Naive thymus-derived CD4-positive, alpha-beta T cell (primary cell): ENCODE measurements around the gene RABGAP1. TPM values are rescaled to one million over a fixed set of nuclear protein-coding genes. Genes with fewer than 3 reads are reported as not detected.

Source experiments
- ATAC-seq: fragments of 150-1000 bp; cut with Tn5 transposase; 2 replicates; pipeline ENCODE4 v1.10.0; 2021; ENCODE audit warnings: mild to moderate bottlenecking, moderate library complexity
- CTCF ChIA-PET: fragments of 350-600 bp; sonication (Branson Sonifier 250); formaldehyde crosslinking; loops from one replicate; lab custom pipeline; 2021; ENCODE audit warnings: antibody characterized with exemption; lab: Charles Lee
- POLR2A ChIA-PET: fragments of 350-600 bp; sonication (Branson Sonifier 250); formaldehyde crosslinking; loops from one replicate; lab custom pipeline; 2021; ENCODE audit warnings: antibody characterized with exemption, inconsistent platforms; lab: Charles Lee
- DNase-seq, 9 donors: peaks; one replicate each; pipeline versions ENCODE4 v3.0.0 to v3.0.0-alpha.2; 2020 to 2022; ENCODE audit warnings: mixed read lengths in 1 of 9
- H3K27ac ChIP-seq: one replicate; pipeline ENCODE4 v1.7.0; 2013; ENCODE audit warnings: mild to moderate bottlenecking, low read depth, low read length, moderate library complexity
- H3K27me3 ChIP-seq, 2 donors: one replicate each; pipeline ENCODE4 v1.7.0; 2013; ENCODE audit warnings: low read length in 2 of 2, mild to moderate bottlenecking in 2 of 2, moderate library complexity in 2 of 2; ENCODE audit not compliant: control insufficient read depth in 2 of 2, insufficient read depth in 2 of 2
- H3K36me3 ChIP-seq, 3 experiments: 1 replicate in 2 of 3; 2 replicates in 1 of 3; pipeline ENCODE4 v1.7.0; 2013; ENCODE audit warnings: low read length in 3 of 3, mild to moderate bottlenecking in 3 of 3, moderate library complexity in 1 of 3; ENCODE audit not compliant: insufficient read depth in 3 of 3, control insufficient read depth in 2 of 3
- H3K4me1 ChIP-seq, 2 donors: one replicate each; pipeline ENCODE4 v1.7.0; 2013; ENCODE audit warnings: low read length in 2 of 2, mild to moderate bottlenecking in 2 of 2, moderate library complexity in 1 of 2; ENCODE audit not compliant: control insufficient read depth in 2 of 2, insufficient read depth in 2 of 2
- H3K4me3 ChIP-seq: 2 replicates; pipeline ENCODE4 v1.7.0; 2013; ENCODE audit warnings: mild to moderate bottlenecking, low read length
- H3K9me3 ChIP-seq, 3 experiments: 1 replicate in 2 of 3; 2 replicates in 1 of 3; pipeline ENCODE4 v1.7.0; 2013; ENCODE audit warnings: low read length in 3 of 3; ENCODE audit not compliant: control insufficient read depth in 2 of 3
- H3K27ac Mint-ChIP-seq, 9 donors: one replicate each; pipeline ENCODE4 v1.8.0; 2020 to 2022; ENCODE audit warnings: mixed read lengths in 9 of 9, mild to moderate bottlenecking in 8 of 9, moderate library complexity in 5 of 9, inconsistent platforms in 2 of 9
- H3K27me3 Mint-ChIP-seq, 5 donors: one replicate each; pipeline ENCODE4 v1.8.0; 2021 to 2022; ENCODE audit warnings: mixed read lengths in 5 of 5, mild to moderate bottlenecking in 1 of 5
- H3K36me3 Mint-ChIP-seq, 5 donors: one replicate each; pipeline ENCODE4 v1.8.0; 2020 to 2022; ENCODE audit warnings: mixed read lengths in 5 of 5, mild to moderate bottlenecking in 3 of 5, inconsistent platforms in 1 of 5
- H3K4me1 Mint-ChIP-seq, 7 donors: one replicate each; pipeline ENCODE4 v1.8.0; 2020 to 2022; ENCODE audit warnings: mixed read lengths in 7 of 7, mild to moderate bottlenecking in 3 of 7, inconsistent platforms in 1 of 7
- H3K4me3 Mint-ChIP-seq, 10 donors: one replicate each; pipeline ENCODE4 v1.8.0; 2020 to 2022; ENCODE audit warnings: mild to moderate bottlenecking in 10 of 10, mixed read lengths in 10 of 10, moderate library complexity in 6 of 10, inconsistent platforms in 2 of 10
- H3K9me3 Mint-ChIP-seq, 11 donors: one replicate each; pipeline ENCODE4 v1.8.0; 2020 to 2022; ENCODE audit warnings: mixed read lengths in 11 of 11, mild to moderate bottlenecking in 4 of 11, inconsistent platforms in 1 of 11, moderate library complexity in 1 of 11
- intact Hi-C, 2 donors: fragments of 100-400 bp; cut with micrococcal nuclease; formaldehyde crosslinking; loops; one replicate each; pipeline ENCODE4 v1.15.1; 2023
- polyA plus RNA-seq, 2 donors: library from polyadenylated mRNA; unstranded; fragments of 300-500 nt; fragmentation: Illumina TruSeq; gene quantifications; one replicate each; pipeline ENCODE4 v1.2.3, GENCODE V29; 2021
- total RNA-seq, 6 experiments: library from RNA in 5 of 6; stranded (reverse) in 5 of 6; gene quantifications; 1 replicate in 5 of 6; 2 replicates in 1 of 6; pipeline ENCODE4 v1.2.3 and lab custom pipeline; 2021 to 2026

RABGAP1 gene
- total and polyA plus RNA-seq, 7 experiments from 2014 or later: 25.5 to 45.7 (median 34.1) TPM

- H3K9me3 ChIP-seq: no peaks in the 10 kb centered on the region
- H3K27ac ChIP-seq: no peak overlapping the region
- H3K36me3 ChIP-seq: peaks cover 0 to 70% (median 4%) of the 10 kb centered on the region in 3 experiments
- Mint-ChIP-seq H3K4me1 (peaks cover 0 to 4% (median 0%) of the 10 kb centered on the region in 7 donors), H3K27ac (no peak overlapping the region), H3K9me3 (no peaks in the 10 kb centered on the region), H3K27me3 (no peaks in the 10 kb centered on the region), H3K4me3 (no peak overlapping the region), H3K36me3 (peaks cover 5 to 48% (median 16%) of the 10 kb centered on the region in 5 donors)
- POLR2A ChIA-PET: no interaction called here
- H3K27me3 ChIP-seq: no peaks in the 10 kb centered on the region
- H3K4me3 ChIP-seq: no peak overlapping the region
- H3K4me1 ChIP-seq: no peaks in the 10 kb centered on the region
- intact Hi-C loops: no loop called here
- ATAC-seq: no peak
- DNase-seq: no peak
- CTCF ChIA-PET: interaction anchor here (0.9 kb wide), 1 partner anchor 259 kb away, joined by 3 read pairs; no protein-coding TSS in a partner anchor
These were observed 149.5 kb downstream of the RABGAP1 start for GRCh38 chr9:123090198-123090896.

GRCh38 chr9:123090956-123091355 lies 150.1 kb downstream of the RABGAP1 start:
- Histone ChIP-seq H3K4me1 (no peaks in the 10 kb centered on the region), H3K36me3 (peaks cover 0 to 72% (median 4%) of the 10 kb centered on the region in 3 experiments), H3K27ac (no peak overlapping the region), H3K27me3 (no peaks in the 10 kb centered on the region), H3K4me3 (no peak overlapping the region), H3K9me3 (no peaks in the 10 kb centered on the region)
- no peak for ATAC-seq
- Mint-ChIP-seq H3K9me3 (no peaks in the 10 kb centered on the region), H3K4me3 (no peak overlapping the region), H3K27ac (peak overlapping the region in 1 of 9 donors; percentile 22), H3K4me1 (peaks cover 0 to 2% (median 0%) of the 10 kb centered on the region in 7 donors), H3K36me3 (peaks cover 5 to 50% (median 16%) of the 10 kb centered on the region in 5 donors), H3K27me3 (no peaks in the 10 kb centered on the region)
- intact Hi-C loops: no loop called here
- POLR2A ChIA-PET: no interaction called here
- no peak for DNase-seq
- CTCF ChIA-PET: no interaction called here

- H3K27me3 Mint-ChIP-seq: no peaks in the 10 kb centered on the region
- Histone ChIP-seq H3K4me1 (no peaks in the 10 kb centered on the region), H3K27me3 (no peaks in the 10 kb centered on the region), H3K9me3 (no peaks in the 10 kb centered on the region), H3K27ac (no peak overlapping the region), H3K4me3 (no peak overlapping the region), H3K36me3 (peaks cover 0 to 74% (median 4%) of the 10 kb centered on the region in 3 experiments)
- intact Hi-C loops: no loop called here
- H3K4me3 Mint-ChIP-seq: no peak overlapping the region
- no peaks in the 10 kb centered on the region for H3K9me3 Mint-ChIP-seq
- CTCF ChIA-PET: no interaction called here
- H3K27ac Mint-ChIP-seq: peak overlapping the region in 1 of 9 donors; percentile 26
- no peaks in the 10 kb centered on the region for H3K4me1 Mint-ChIP-seq
- peaks cover 5 to 54% (median 16%) of the 10 kb centered on the region in 5 donors for H3K36me3 Mint-ChIP-seq
- POLR2A ChIA-PET: no interaction called here
- DNase-seq: no peak
- no peak for ATAC-seq
These were observed 150.6 kb downstream of the RABGAP1 start for GRCh38 chr9:123091459-123091858.

- intact Hi-C loops: no loop called here
- ChIA-PET POLR2A (no interaction called here), CTCF (interaction anchor here (1.3 kb wide), 1 partner anchor 257 kb away, joined by 3 read pairs; no protein-coding TSS in a partner anchor)
- H3K4me1 Mint-ChIP-seq: no peaks in the 10 kb centered on the region
- H3K36me3 Mint-ChIP-seq: peaks cover 5 to 70% (median 16%) of the 10 kb centered on the region in 5 donors
- DNase-seq (no peak), ATAC-seq (no peak)
- H3K27ac Mint-ChIP-seq: peak overlapping the region in 3 of 9 donors; percentile 22 to 62 (median 28)
- H3K9me3 ChIP-seq: no peaks in the 10 kb centered on the region
- peaks cover 4 to 80% (median 13%) of the 10 kb centered on the region in 3 experiments for H3K36me3 ChIP-seq
- H3K4me3 ChIP-seq: no peak overlapping the region
- H3K27me3 ChIP-seq: no peaks in the 10 kb centered on the region
- no peaks in the 10 kb centered on the region for H3K4me1 ChIP-seq
- H3K27ac ChIP-seq: no peak overlapping the region
- no peaks in the 10 kb centered on the region for H3K9me3 Mint-ChIP-seq
- no peak overlapping the region for H3K4me3 Mint-ChIP-seq
- H3K27me3 Mint-ChIP-seq: no peaks in the 10 kb centered on the region
These were observed 152.3 kb downstream of the RABGAP1 start for GRCh38 chr9:123093141-123093540.

GRCh38 chr9:123096987-123097386 lies 156.2 kb downstream of the RABGAP1 start:
- no peak overlapping the region for H3K4me3 Mint-ChIP-seq
- CTCF ChIA-PET: no interaction called here
- no peaks in the 10 kb centered on the region for H3K27me3 Mint-ChIP-seq
- Histone ChIP-seq H3K27ac (no peak overlapping the region), H3K4me1 (no peaks in the 10 kb centered on the region), H3K9me3 (no peaks in the 10 kb centered on the region), H3K36me3 (peaks cover 4 to 67% (median 29%) of the 10 kb centered on the region in 3 experiments), H3K27me3 (no peaks in the 10 kb centered on the region), H3K4me3 (no peak overlapping the region)
- ATAC-seq (no peak), DNase-seq (no peak)
- peak overlapping the region in 2 of 9 donors; percentile 70 for H3K27ac Mint-ChIP-seq
- intact Hi-C loops: no loop called here
- H3K36me3 Mint-ChIP-seq: peaks cover 0 to 55% (median 15%) of the 10 kb centered on the region in 5 donors
- POLR2A ChIA-PET: no interaction called here
- no peaks in the 10 kb centered on the region for H3K4me1 Mint-ChIP-seq
- no peaks in the 10 kb centered on the region for H3K9me3 Mint-ChIP-seq

GRCh38 chr9:123097430-123098095 lies 156.7 kb downstream of the RABGAP1 start:
- POLR2A ChIA-PET: no interaction called here
- Histone ChIP-seq H3K4me1 (no peaks in the 10 kb centered on the region), H3K36me3 (peaks cover 4 to 63% (median 29%) of the 10 kb centered on the region in 3 experiments), H3K27me3 (no peaks in the 10 kb centered on the region), H3K27ac (no peak overlapping the region), H3K9me3 (no peaks in the 10 kb centered on the region), H3K4me3 (no peak overlapping the region)
- DNase-seq: no peak
- no peaks in the 10 kb centered on the region for H3K9me3 Mint-ChIP-seq
- H3K36me3 Mint-ChIP-seq: peaks cover 0 to 50% (median 11%) of the 10 kb centered on the region in 5 donors
- H3K4me1 Mint-ChIP-seq: no peaks in the 10 kb centered on the region
- no peak for ATAC-seq
- H3K27me3 Mint-ChIP-seq: no peaks in the 10 kb centered on the region
- intact Hi-C loops: no loop called here
- H3K4me3 Mint-ChIP-seq: no peak overlapping the region
- peak overlapping the region in 2 of 9 donors; percentile 25 to 28 for H3K27ac Mint-ChIP-seq
- CTCF ChIA-PET: no interaction called here
